SKM-1 treated with dmso at 0.1 percent for 144 hours (cell line): ENCODE data around the gene GOLGB1.
A peak's percentile ranks its signal among the peaks of the same experiment; 100 is the strongest.
"Not testable (repeated sequence)": the region's sequence is repeated elsewhere in the genome, so short reads cannot be mapped to it uniquely, and the experiment has no call there.

Experiments used
- DNase-seq: peaks from one replicate; lab custom pipeline; 2025; ENCODE audit not compliant: unreplicated experiment; lab: John Stamatoyannopoulos, UW

GOLGB1 gene, protein sequence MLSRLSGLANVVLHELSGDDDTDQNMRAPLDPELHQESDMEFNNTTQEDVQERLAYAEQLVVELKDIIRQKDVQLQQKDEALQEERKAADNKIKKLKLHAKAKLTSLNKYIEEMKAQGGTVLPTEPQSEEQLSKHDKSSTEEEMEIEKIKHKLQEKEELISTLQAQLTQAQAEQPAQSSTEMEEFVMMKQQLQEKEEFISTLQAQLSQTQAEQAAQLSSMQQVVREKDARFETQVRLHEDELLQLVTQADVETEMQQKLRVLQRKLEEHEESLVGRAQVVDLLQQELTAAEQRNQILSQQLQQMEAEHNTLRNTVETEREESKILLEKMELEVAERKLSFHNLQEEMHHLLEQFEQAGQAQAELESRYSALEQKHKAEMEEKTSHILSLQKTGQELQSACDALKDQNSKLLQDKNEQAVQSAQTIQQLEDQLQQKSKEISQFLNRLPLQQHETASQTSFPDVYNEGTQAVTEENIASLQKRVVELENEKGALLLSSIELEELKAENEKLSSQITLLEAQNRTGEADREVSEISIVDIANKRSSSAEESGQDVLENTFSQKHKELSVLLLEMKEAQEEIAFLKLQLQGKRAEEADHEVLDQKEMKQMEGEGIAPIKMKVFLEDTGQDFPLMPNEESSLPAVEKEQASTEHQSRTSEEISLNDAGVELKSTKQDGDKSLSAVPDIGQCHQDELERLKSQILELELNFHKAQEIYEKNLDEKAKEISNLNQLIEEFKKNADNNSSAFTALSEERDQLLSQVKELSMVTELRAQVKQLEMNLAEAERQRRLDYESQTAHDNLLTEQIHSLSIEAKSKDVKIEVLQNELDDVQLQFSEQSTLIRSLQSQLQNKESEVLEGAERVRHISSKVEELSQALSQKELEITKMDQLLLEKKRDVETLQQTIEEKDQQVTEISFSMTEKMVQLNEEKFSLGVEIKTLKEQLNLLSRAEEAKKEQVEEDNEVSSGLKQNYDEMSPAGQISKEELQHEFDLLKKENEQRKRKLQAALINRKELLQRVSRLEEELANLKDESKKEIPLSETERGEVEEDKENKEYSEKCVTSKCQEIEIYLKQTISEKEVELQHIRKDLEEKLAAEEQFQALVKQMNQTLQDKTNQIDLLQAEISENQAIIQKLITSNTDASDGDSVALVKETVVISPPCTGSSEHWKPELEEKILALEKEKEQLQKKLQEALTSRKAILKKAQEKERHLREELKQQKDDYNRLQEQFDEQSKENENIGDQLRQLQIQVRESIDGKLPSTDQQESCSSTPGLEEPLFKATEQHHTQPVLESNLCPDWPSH (N-terminal part only)

GRCh38 chr3:121749276-121750086, at the start of gene GOLGB1:
Gene GOLGB1, minus strand, starts transcription at chr3:121749741. Its CDS starts 18,770 bp downstream, at chr3:121730971.
- DNase-seq, result peak; percentile 100

DNA sequence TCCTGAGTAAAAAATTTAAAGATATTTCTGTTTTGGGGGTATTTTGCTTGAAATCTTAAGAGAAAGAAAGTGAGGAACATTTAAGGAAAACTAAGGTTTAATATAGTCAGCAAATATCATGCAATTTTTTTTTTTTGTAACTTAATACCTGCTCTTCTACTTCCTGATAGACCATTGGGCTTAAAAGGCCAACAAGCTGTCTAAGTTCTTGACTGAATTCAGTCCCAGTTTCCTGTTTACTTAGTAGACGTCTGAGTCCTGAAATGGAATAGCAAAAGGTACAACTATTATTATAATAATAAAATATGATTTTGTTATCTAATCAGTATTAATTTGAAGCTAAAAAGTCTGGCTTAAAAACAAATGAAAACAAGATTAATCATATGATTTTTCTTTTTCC, 47.4 kb upstream of the GOLGB1 start:
- DNase-seq, result no peak

DNA sequence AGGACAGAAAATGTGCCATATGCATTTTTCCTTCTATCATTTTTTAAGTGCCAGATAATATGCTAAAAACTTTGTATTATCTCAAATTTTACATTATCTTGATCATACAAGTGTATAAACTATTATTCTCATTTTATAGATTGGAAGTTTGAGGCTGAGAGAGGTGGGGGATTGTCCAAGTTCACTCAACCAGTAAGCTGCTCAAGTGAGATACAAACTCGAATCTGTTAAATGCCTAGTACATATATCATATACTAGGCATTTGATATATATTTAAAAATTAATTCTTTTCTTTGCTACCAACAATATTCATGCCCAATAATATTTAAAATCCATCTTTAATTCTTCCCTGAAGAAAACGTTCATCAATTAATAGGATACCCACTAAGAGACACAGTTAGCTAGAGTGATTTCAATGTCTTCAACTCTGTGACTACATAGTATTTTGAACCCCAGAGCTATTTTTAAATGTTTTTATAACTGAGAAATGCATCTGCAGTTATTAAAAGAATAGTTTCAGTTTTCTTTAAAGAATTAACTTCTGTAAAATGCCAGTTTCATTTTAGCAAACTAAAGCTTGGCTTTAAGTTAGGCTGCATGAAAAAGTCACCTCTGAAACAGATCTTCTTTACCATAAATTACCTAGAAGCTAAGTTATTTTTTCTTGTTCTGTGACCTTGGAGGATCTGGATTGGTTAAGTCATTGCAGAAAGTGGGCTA, 44.9 kb upstream of the GOLGB1 start:
- DNase-seq, result no peak

DNA sequence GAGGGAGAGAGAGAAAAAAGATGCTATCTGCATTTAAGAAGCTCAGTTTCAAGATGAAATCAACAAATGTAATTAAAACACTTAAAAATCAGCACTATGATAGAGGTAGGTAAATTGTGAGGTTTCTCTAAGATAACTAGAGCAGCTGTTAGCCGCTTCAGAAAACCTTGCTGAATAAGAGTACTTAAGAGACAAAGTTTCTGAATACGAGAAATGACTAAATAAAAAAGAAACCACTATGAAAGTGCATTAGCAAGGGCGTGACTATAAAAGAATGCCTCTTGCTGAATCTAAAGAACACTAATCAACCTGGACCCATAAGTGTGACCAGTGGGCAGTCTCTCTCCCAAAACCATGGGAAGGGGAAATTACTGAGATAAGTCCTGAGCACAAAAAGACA, 43.5 kb upstream of the GOLGB1 start:
- no peak for DNase-seq

GRCh38 chr3:121786485-121786884, 36.9 kb upstream of the GOLGB1 start:
- no peak for DNase-seq

DNA sequence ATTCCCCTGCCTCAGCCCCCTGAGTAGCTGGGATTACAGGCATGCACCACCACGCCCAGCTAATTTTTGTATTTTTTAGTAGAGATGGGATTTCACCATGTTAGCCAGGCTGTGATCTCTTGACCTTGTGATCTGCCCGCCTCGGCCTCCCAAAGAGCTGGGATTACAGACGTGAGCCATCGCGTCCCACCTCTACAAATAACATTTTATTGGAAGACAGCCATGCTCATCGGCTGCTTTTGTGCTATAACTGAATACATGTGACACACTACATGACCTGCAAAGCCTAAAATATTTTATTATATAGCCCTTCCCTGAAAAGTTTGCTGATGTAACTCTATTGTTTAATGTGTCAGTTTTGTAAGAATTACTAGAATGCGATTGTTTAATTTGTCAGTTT, 33.2 kb upstream of the GOLGB1 start:
- DNase-seq, result not testable (repeated sequence)

GRCh38 chr3:121781611-121782010, 32.1 kb upstream of the GOLGB1 start:
- no peak for DNase-seq

DNA sequence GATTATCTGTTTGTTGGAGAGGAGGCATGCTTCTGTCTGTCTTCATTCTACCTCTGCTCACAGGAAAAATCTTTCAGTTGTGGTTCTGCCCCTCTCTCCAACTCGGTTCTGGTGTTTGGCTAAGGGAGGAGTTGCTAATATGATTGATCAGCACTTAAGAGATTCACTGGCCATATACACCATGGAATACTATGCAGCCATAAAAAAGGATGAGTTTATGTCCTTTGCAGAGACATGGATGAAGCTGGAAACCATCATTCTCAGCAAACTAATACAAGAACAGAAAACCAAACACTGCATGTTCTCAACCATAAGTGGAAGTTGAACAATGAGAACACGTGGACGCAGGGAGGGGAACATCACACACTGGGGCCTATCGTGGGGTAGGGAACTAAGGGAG, 25.6 kb upstream of the GOLGB1 start:
- not testable (repeated sequence) for DNase-seq

- DNase-seq, result no peak
Observed at GRCh38 chr3:121769246-121769645, 19.7 kb upstream of the GOLGB1 start.

DNA sequence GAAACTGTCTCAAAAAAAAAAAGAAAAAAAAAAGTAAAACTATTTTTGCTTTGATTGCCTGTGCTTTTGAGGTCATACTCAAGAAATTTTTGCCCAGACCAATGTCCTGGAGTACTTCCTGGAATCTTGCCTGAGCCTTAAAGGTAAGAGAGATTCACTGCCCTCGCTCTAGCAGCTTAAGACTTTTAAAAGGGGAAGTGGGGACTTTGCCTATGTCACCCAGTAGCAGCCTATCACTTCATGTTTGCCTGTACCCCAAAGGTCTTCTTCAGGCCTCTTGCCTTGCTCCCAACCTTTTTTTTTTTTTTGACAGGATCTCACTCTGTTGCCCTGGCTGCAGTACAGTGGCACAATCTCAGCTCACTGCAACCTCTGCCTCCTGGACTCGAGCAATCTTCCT, 18.9 kb upstream of the GOLGB1 start:
- peak; percentile 21 for DNase-seq

DNA sequence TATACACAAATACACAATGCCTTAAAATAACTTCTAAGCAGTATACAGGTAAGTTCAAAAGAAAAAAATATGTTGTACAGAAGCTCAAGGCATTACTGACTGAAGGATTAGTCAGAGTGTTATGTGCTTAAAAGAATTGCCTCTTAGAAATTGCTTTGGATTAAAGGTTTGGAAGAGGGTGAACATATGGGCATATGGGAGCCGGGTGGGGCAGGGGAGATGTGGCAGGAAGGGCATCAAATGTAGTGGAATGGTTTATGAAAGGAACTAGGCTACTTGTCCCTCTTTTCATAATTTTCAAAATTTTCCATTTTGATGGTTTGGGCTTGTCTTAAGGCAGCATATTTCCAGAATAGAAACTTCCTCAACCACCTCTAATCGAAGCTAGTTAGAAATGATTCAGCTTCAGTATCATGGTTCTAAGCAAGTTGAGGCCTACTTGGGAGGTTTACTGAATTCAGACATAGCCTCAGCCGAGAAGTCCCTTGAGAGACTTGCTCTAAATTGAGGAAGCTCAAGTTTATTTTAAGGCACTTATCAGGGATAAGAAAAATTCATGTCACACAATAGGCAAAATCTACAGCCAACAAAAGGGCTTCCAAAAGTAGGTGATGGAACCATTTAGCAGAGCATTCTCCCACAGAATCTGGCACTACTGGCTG, 10.1 kb upstream of the GOLGB1 start:
- no peak for DNase-seq

- DNase-seq, result no peak
Observed at GRCh38 chr3:121758727-121759450, 9.3 kb upstream of the GOLGB1 start.

GRCh38 chr3:121757812-121758545, 8.4 kb upstream of the GOLGB1 start:
- no peak for DNase-seq

DNA sequence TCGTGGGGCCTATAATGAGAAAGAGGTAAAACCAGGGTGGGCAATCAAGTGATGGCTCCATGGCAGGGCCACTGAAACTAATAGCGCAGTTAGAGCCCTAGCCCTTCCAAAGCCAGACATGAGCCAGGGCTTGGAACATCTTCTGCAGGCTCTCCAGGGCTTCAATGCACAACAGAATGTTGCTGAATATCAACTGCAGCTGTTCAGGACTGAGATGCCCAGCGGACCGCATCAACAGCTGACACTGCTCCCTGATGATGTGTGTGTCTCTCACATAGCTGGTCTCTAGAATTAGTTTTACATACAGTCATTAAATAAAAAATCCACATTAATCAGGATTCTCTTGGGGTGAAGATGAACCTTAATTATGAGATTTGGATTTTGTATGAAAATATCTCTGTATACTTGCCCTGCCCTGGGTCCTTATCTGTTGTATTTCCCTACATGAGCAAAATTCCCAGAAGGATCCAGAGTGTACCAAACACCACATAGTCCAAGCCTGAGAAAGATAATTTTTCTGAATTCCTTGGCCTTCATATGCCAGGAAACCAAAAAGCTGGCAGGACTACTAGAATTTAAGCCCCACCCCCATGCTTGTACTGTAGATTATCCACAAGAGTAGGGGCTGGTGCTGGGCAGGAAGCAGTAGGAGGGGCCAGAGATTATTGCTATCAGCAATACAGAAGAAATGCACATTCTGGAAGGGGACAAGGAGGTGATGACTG, 7.7 kb upstream of the GOLGB1 start:
- DNase-seq, result no peak

DNA sequence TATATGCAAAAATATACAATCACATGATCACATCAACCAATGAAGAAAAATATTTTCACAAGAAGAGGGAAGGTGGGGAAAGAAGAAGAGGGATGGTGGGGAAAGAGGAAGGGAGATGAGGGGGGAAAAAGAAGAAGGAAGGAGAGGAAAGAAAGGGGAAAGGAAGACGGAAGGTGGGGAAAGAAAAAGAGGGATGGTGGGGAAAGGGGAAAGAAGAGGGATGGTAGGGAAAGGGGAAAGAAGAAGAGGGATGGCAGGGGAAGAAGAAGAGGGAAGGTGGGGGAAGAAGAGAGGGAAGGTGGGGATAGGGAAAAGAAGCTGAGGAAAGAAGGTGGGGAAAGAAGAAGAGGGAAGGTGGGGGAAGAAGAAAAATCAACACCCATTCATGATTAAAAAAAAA, 3.2 kb upstream of the GOLGB1 start:
- no peak for DNase-seq

GRCh38 chr3:121752261-121752660, 2.7 kb upstream of the GOLGB1 start:
- DNase-seq, result no peak

DNA sequence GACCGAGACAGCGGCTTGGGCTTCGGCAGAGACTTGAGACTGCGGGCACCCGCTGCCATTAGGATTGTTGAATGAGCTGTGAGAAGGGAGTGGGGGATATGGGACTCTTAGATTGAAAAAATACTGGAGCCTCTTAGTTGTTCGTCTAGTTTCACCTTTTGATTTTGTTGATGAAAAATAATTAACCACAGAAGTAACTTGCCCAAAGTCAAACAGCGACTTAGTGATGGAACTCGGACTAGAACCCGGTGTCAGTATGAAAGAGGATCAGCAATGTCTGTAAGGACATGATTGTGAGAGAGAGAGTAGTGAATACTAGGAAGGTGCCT, 510 bp upstream of the GOLGB1 start:
- no peak for DNase-seq
